Skeletal muscle satellite cell (primary cell): Measurements from ENCODE around the gene BPIFB2.

Source experiments
- H3K27me3 ChIP-seq: 2 replicates; pipeline ENCODE4 v1.7.0; 2013; ENCODE audit warnings: low read length; ENCODE audit not compliant: control insufficient read depth, insufficient read depth
- H3K36me3 ChIP-seq: 2 replicates; pipeline ENCODE4 v1.7.0; 2013; ENCODE audit warnings: mild to moderate bottlenecking, control low read depth, low read length; ENCODE audit not compliant: insufficient read depth
- H3K4me1 ChIP-seq: 2 replicates; pipeline ENCODE4 v1.7.0; 2013; ENCODE audit warnings: low read length; ENCODE audit not compliant: control insufficient read depth, insufficient read depth
- H3K4me2 ChIP-seq: 2 replicates; pipeline ENCODE4 v1.7.0; 2013; ENCODE audit warnings: mild to moderate bottlenecking, low read length
- H3K4me3 ChIP-seq: 2 replicates; pipeline ENCODE4 v1.7.0; 2013; ENCODE audit warnings: low read length
- H3K9ac ChIP-seq: 2 replicates; pipeline ENCODE4 v1.7.0; 2013; ENCODE audit warnings: mild to moderate bottlenecking, low read depth, low read length, moderate library complexity
- H3K9me3 ChIP-seq: replicated peaks from 2 replicates; pipeline ENCODE4 v1.7.0; 2013; ENCODE audit warnings: mild to moderate bottlenecking, control low read depth, low read length

BPIFB2 gene

GRCh38 chr20:33062825-33063149, 55.3 kb downstream of the BPIFB2 start:
- H3K9ac ChIP-seq = no peak overlapping the region
- no peak overlapping the region for H3K4me3 ChIP-seq
- H3K9me3 ChIP-seq = no peaks in the 10 kb centered on the region

GRCh38 chr20:33063271-33063670, 55.8 kb downstream of the BPIFB2 start:
- no peaks in the 10 kb centered on the region for H3K4me1 ChIP-seq
- H3K4me3 ChIP-seq = no peak overlapping the region
- H3K4me2 ChIP-seq = no peak overlapping the region
- no peak overlapping the region for H3K9ac ChIP-seq
- H3K36me3 ChIP-seq = no peaks in the 10 kb centered on the region
- H3K27me3 ChIP-seq = peaks cover 25% of the 10 kb centered on the region
- H3K9me3 ChIP-seq = no peaks in the 10 kb centered on the region

More at GRCh38 chr20:33062825-33063149, 55.3 kb downstream of the BPIFB2 start:
- Histone ChIP-seq H3K36me3 (no peaks in the 10 kb centered on the region), H3K4me1 (no peaks in the 10 kb centered on the region), H3K27me3 (peaks cover 21% of the 10 kb centered on the region), H3K4me2 (no peak overlapping the region)

- H3K9me3 ChIP-seq = no peaks in the 10 kb centered on the region
- H3K4me1 ChIP-seq = no peaks in the 10 kb centered on the region
- H3K4me3 ChIP-seq = no peak overlapping the region
- peaks cover 33% of the 10 kb centered on the region for H3K27me3 ChIP-seq
- H3K36me3 ChIP-seq = no peaks in the 10 kb centered on the region
- H3K4me2 ChIP-seq = no peak overlapping the region
- H3K9ac ChIP-seq = no peak overlapping the region
Observed at GRCh38 chr20:33064572-33065287, 57.2 kb downstream of the BPIFB2 start.

GRCh38 chr20:33065785-33066184, 58.3 kb downstream of the BPIFB2 start:
- H3K27me3 ChIP-seq = peaks cover 34% of the 10 kb centered on the region
- no peaks in the 10 kb centered on the region for H3K4me1 ChIP-seq
- H3K9me3 ChIP-seq = no peaks in the 10 kb centered on the region
- H3K4me3 ChIP-seq = no peak overlapping the region
- H3K4me2 ChIP-seq = no peak overlapping the region
- H3K9ac ChIP-seq = no peak overlapping the region
- no peaks in the 10 kb centered on the region for H3K36me3 ChIP-seq

GRCh38 chr20:33067806-33068205, 60.3 kb downstream of the BPIFB2 start:
- H3K9me3 ChIP-seq = no peaks in the 10 kb centered on the region
- no peaks in the 10 kb centered on the region for H3K36me3 ChIP-seq
- no peak overlapping the region for H3K9ac ChIP-seq
- no peak overlapping the region for H3K4me2 ChIP-seq
- H3K27me3 ChIP-seq = peaks cover 32% of the 10 kb centered on the region
- no peak overlapping the region for H3K4me3 ChIP-seq
- H3K4me1 ChIP-seq = no peaks in the 10 kb centered on the region

- Histone ChIP-seq H3K9ac (no peak overlapping the region), H3K9me3 (no peaks in the 10 kb centered on the region), H3K4me1 (no peaks in the 10 kb centered on the region), H3K4me3 (no peak overlapping the region), H3K27me3 (peaks cover 36% of the 10 kb centered on the region), H3K36me3 (no peaks in the 10 kb centered on the region), H3K4me2 (no peak overlapping the region)
Observed at GRCh38 chr20:33068251-33068939, 60.9 kb downstream of the BPIFB2 start.

DNA sequence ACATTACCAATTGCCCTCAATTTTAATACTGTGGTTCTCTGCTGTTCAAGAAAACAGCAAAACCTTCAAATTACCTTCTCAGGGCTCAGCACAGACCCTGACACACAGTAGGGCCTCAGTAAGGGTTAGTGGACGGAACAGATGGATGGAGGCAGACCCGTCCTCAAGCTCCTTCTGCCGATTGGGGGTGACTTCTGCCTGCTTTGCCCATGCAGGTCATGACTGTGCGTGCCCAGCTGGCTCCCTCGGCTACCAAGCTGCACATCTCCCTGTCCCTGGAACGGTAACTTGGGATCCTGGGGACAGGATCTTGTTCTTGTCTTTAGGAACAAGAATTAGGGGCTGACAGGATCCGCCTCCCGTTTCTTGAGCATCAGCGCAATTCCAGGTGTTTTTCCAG, 62.2 kb downstream of the BPIFB2 start:
- Histone ChIP-seq H3K4me2 (no peak overlapping the region), H3K27me3 (peaks cover 37% of the 10 kb centered on the region), H3K36me3 (no peaks in the 10 kb centered on the region), H3K4me3 (no peak overlapping the region), H3K9ac (no peak overlapping the region), H3K4me1 (no peaks in the 10 kb centered on the region), H3K9me3 (no peaks in the 10 kb centered on the region)

DNA sequence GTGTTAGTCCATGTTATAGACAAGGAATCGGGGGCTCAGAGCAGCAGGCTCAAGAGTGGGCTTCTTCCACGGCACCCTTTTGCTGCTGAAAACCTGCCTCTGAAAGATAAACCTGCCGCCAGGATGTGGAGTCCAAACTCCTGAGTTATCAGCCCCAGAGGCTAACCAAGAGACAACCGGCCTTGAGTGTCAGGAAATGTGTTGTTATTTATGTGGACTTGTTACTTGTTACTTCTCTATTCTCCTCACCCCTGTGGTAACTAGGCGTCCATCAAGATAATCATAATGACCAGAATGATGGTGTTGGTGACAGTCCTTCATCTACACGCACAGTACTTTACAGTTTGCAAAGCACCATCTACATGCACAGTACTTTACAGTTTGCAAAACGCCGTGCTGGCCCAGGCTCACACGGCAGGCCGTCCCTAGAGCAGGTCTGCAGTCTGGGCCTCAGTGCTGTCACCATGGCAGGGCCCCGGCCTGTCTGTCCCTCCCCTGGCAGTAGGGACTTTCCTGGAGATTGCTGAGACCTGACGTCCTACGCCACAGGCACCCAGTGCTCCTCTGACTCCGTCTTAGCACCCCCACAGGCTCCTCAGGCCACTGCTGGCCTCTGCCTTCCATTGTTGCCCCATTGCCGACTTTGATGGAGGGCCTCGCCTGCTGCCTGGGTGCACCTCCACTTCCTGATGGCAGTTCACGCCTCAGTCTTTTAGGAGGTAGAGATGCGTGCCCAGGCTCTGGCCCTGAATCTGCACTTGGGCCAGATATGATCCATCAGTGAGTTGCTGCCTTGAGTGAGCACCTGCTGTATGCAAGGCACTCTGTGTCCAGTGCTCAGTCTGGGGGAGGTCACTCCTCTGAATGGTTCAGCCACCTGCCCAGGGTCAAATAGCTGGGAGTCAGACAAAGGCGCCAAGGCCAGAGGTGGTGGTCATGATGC, 62.9 kb downstream of the BPIFB2 start:
- Histone ChIP-seq H3K36me3 (no peaks in the 10 kb centered on the region), H3K4me1 (no peaks in the 10 kb centered on the region), H3K4me3 (no peak overlapping the region), H3K9me3 (no peaks in the 10 kb centered on the region), H3K9ac (no peak overlapping the region), H3K27me3 (peaks cover 42% of the 10 kb centered on the region), H3K4me2 (no peak overlapping the region)

GRCh38 chr20:33071198-33071597, 63.7 kb downstream of the BPIFB2 start:
- no peak overlapping the region for H3K4me3 ChIP-seq
- H3K9ac ChIP-seq = no peak overlapping the region
- no peaks in the 10 kb centered on the region for H3K36me3 ChIP-seq
- no peaks in the 10 kb centered on the region for H3K9me3 ChIP-seq
- H3K27me3 ChIP-seq = peaks cover 43% of the 10 kb centered on the region
- no peak overlapping the region for H3K4me2 ChIP-seq
- H3K4me1 ChIP-seq = no peaks in the 10 kb centered on the region

GRCh38 chr20:33072362-33072761, 64.9 kb downstream of the BPIFB2 start:
- Histone ChIP-seq H3K4me1 (no peaks in the 10 kb centered on the region), H3K4me2 (no peak overlapping the region), H3K36me3 (no peaks in the 10 kb centered on the region), H3K9ac (no peak overlapping the region), H3K9me3 (no peaks in the 10 kb centered on the region), H3K4me3 (no peak overlapping the region), H3K27me3 (peaks cover 38% of the 10 kb centered on the region)

DNA sequence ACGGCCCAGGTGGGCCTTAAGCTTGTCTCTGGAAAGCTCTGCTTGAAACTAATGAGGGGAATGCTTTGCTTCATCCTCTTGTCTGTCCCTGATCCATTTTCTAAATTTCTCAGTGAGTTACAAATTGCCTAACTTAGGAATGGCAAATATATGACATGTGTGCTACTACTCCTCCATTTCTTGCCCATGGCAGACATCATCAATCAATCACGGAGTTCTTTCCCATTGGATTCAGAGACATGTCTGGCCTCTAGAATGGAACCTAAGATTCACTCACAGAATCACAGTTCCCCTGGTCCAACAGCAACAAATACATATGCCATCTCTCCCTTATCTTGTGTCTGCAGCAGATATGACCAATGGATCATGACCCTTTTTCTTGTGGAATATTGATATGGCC, 65.3 kb downstream of the BPIFB2 start:
- Histone ChIP-seq H3K27me3 (peaks cover 39% of the 10 kb centered on the region), H3K36me3 (no peaks in the 10 kb centered on the region), H3K9me3 (no peaks in the 10 kb centered on the region), H3K4me3 (no peak overlapping the region), H3K4me1 (no peaks in the 10 kb centered on the region), H3K4me2 (no peak overlapping the region), H3K9ac (no peak overlapping the region)
